ENCODE data around the gene KCTD8.

GRCh38 chr4:44479731-44480130 is 31.1 kb upstream of the KCTD8 start:
- TF ChIP-seq POLR2A (IDR thresholded peaks at IDR 0.05; ENCODE audit: low read length), result no peak
- TF ChIP-seq, protein P1, sequence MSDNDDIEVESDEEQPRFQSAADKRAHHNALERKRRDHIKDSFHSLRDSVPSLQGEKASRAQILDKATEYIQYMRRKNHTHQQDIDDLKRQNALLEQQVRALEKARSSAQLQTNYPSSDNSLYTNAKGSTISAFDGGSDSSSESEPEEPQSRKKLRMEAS (IDR thresholded peaks at IDR 0.05), result no peak
- no peak for TF ChIP-seq CTCF (IDR thresholded peaks at IDR 0.05)
- TF ChIP-seq, protein P2, sequence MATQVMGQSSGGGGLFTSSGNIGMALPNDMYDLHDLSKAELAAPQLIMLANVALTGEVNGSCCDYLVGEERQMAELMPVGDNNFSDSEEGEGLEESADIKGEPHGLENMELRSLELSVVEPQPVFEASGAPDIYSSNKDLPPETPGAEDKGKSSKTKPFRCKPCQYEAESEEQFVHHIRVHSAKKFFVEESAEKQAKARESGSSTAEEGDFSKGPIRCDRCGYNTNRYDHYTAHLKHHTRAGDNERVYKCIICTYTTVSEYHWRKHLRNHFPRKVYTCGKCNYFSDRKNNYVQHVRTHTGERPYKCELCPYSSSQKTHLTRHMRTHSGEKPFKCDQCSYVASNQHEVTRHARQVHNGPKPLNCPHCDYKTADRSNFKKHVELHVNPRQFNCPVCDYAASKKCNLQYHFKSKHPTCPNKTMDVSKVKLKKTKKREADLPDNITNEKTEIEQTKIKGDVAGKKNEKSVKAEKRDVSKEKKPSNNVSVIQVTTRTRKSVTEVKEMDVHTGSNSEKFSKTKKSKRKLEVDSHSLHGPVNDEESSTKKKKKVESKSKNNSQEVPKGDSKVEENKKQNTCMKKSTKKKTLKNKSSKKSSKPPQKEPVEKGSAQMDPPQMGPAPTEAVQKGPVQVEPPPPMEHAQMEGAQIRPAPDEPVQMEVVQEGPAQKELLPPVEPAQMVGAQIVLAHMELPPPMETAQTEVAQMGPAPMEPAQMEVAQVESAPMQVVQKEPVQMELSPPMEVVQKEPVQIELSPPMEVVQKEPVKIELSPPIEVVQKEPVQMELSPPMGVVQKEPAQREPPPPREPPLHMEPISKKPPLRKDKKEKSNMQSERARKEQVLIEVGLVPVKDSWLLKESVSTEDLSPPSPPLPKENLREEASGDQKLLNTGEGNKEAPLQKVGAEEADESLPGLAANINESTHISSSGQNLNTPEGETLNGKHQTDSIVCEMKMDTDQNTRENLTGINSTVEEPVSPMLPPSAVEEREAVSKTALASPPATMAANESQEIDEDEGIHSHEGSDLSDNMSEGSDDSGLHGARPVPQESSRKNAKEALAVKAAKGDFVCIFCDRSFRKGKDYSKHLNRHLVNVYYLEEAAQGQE (IDR thresholded peaks at IDR 0.05), result no peak
- no peak for TF ChIP-seq RAD21 (conservative IDR thresholded peaks at IDR 0.05 in 1 of 2, IDR thresholded peaks at IDR 0.05 in 1 of 2)
- no peak for TF ChIP-seq BHLHE40 (IDR thresholded peaks at IDR 0.05; ENCODE audit: low read depth, low read length)
- no peak for TF ChIP-seq ESRRA (IDR thresholded peaks at IDR 0.05; ENCODE audit: borderline replicate concordance, low read length)
- TF ChIP-seq EP300 (IDR thresholded peaks at IDR 0.05), result no peak
- no peak for TF ChIP-seq RNF2 (IDR thresholded peaks at IDR 0.05; ENCODE audit: borderline replicate concordance, low read depth)
- TF ChIP-seq CHD2 (IDR thresholded peaks at IDR 0.05; ENCODE audit: low read length, partially characterized antibody), result no peak
- TF ChIP-seq NPAS2 (CRISPR knock-in tag; IDR thresholded peaks at IDR 0.05; ENCODE audit: borderline replicate concordance), result no peak
